Keratinocyte (primary cell): ENCODE measurements around the gene RERE.

Source experiments
- EZH2 ChIP-seq: IDR thresholded peaks from one replicate; pipeline ENCODE4 v1.6.1; 2012; ENCODE audit warnings: inconsistent platforms, mild to moderate bottlenecking, low read length, moderate library complexity
- TF ChIP-seq, protein P1 (sequence below), 3 experiments: IDR thresholded peaks in 1 of 3; conservative IDR thresholded peaks in 1 of 3; optimal IDR thresholded peaks in 1 of 3; 2 replicates in 2 of 3; 3 replicates in 1 of 3; pipeline versions ENCODE3 to v1.5.1; 2011; ENCODE audit warnings: low read length in 3 of 3, mild to moderate bottlenecking in 3 of 3, moderate library complexity in 2 of 3, control low read depth in 1 of 3, inconsistent platforms in 1 of 3; ENCODE audit not compliant: insufficient read depth in 2 of 3; ENCODE audit errors: extremely low read depth in 1 of 3

DNA sequence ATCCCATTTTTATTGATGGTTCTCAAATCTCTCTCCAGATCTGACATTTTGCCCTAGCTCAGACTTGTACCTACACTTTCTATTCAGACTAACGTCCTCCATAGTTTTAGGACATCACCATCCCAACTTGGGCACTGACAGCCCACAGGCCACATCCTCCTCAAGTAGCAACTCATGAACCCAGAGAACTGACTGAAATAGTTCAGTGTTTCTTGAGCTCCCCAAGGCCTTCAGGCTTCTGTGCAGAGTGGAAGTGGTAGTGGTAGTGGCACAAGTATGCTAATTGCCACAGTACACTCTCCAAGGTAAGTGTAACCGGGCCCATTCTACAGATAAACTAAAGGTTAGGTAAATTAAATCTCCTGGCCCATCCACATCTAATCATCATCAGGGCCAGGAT lies 387.0 kb downstream of the RERE start:
- TF ChIP-seq, protein P1, sequence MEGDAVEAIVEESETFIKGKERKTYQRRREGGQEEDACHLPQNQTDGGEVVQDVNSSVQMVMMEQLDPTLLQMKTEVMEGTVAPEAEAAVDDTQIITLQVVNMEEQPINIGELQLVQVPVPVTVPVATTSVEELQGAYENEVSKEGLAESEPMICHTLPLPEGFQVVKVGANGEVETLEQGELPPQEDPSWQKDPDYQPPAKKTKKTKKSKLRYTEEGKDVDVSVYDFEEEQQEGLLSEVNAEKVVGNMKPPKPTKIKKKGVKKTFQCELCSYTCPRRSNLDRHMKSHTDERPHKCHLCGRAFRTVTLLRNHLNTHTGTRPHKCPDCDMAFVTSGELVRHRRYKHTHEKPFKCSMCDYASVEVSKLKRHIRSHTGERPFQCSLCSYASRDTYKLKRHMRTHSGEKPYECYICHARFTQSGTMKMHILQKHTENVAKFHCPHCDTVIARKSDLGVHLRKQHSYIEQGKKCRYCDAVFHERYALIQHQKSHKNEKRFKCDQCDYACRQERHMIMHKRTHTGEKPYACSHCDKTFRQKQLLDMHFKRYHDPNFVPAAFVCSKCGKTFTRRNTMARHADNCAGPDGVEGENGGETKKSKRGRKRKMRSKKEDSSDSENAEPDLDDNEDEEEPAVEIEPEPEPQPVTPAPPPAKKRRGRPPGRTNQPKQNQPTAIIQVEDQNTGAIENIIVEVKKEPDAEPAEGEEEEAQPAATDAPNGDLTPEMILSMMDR (optimal IDR thresholded peaks at IDR 0.05 in 1 of 3, IDR thresholded peaks at IDR 0.05 in 1 of 3, conservative IDR thresholded peaks at IDR 0.05 in 1 of 3; ENCODE audit: extremely low read depth in 1 of 3, insufficient read depth in 2 of 3, low read length in 3 of 3): no peak
- no peak for TF ChIP-seq EZH2
